Activated CD8-positive, alpha-beta T cell treated with anti-CD3 and anti-CD28 coated beads, Interleukin-2, amount 10 ng/mL, durations not matched to agents 7 days and 5 days (primary cell): ENCODE data around the gene SH2D1A. TPM values are rescaled to one million over a fixed set of nuclear protein-coding genes. Genes with fewer than 3 reads are reported as not detected.
A peak's percentile ranks its signal among the peaks of the same experiment; 100 is the strongest.
"Not testable (repeated sequence)": the region's sequence is repeated elsewhere in the genome, so short reads cannot be mapped to it uniquely, and the experiment has no call there.

Source experiments
- ATAC-seq: fragments of 150-1000 bp; cut with Tn5 transposase; one replicate; pipeline ENCODE4 v1.10.0; 2021; ENCODE audit warnings: moderate library complexity
- CTCF ChIA-PET: fragments of 350-600 bp; sonication (Branson Sonifier 250); formaldehyde crosslinking; loops from one replicate; lab custom pipeline; 2021; ENCODE audit warnings: antibody characterized with exemption; lab: Charles Lee
- POLR2A ChIA-PET: fragments of 350-600 bp; sonication (Branson Sonifier 250); formaldehyde crosslinking; loops from one replicate; lab custom pipeline; 2021; ENCODE audit warnings: antibody characterized with exemption; lab: Charles Lee
- DNase-seq: peaks from one replicate; pipeline ENCODE4 v3.0.0-alpha.2; 2020
- H3K27ac Mint-ChIP-seq: one replicate; pipeline ENCODE4 v1.8.0; 2021; ENCODE audit warnings: mild to moderate bottlenecking, mixed read lengths
- H3K27me3 Mint-ChIP-seq: one replicate; pipeline ENCODE4 v1.8.0; 2021; ENCODE audit warnings: low read depth, mixed read lengths
- H3K36me3 Mint-ChIP-seq: one replicate; pipeline ENCODE4 v1.8.0; 2021; ENCODE audit warnings: low read depth, mixed read lengths
- H3K4me1 Mint-ChIP-seq: one replicate; pipeline ENCODE4 v1.8.0; 2021; ENCODE audit warnings: low read depth, mixed read lengths
- H3K4me3 Mint-ChIP-seq: one replicate; pipeline ENCODE4 v1.8.0; 2021; ENCODE audit warnings: mild to moderate bottlenecking, mixed read lengths
- H3K9me3 Mint-ChIP-seq: one replicate; pipeline ENCODE4 v1.8.0; 2022; ENCODE audit warnings: mixed read lengths; ENCODE audit not compliant: insufficient read depth
- total RNA-seq, 2 experiments: library from RNA; stranded (reverse); gene quantifications; one replicate each; pipeline ENCODE4 v1.2.3, GENCODE V29; 2021

Gene SH2D1A
- 10 to 100 TPM; 42.0 to 42.1 TPM for total RNA-seq

DNA sequence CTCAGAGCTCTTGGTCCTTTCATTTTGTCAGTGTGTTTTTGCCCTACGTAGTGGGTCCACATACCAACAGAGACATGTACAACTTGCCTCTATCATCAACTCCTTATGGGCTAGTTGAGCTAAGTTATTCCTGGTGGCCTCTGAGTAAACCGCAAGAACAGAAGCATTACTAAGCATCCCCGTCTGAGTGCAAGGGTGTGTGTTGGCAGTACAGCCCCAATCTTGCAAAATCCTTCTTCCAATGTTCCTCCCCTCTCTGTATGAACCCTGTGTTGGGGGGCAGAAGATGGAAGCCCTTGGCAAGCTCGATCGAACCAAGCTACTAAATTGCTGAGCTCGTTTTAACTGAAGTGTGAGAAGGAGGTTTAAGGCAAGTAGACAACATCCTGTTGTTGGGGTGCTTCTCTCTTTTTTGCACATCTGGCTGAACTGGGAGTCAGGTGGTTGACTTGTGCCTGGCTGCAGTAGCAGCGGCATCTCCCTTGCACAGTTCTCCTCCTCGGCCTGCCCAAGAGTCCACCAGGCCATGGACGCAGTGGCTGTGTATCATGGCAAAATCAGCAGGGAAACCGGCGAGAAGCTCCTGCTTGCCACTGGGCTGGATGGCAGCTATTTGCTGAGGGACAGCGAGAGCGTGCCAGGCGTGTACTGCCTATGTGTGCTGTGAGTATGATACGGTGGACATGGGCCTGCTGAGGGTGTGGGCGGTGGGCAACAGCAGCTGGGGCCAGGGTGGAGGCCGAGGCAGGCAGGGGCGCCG is at the start of gene SH2D1A:
Gene SH2D1A, plus strand, starts transcription at position 447 of the 760 bp plus-strand sequence. Its CDS starts 80 bp downstream, at position 527.
- H3K4me1 Mint-ChIP-seq: peaks cover 48% of the 10 kb centered on the region
- ATAC-seq: peak; percentile 52

DNA sequence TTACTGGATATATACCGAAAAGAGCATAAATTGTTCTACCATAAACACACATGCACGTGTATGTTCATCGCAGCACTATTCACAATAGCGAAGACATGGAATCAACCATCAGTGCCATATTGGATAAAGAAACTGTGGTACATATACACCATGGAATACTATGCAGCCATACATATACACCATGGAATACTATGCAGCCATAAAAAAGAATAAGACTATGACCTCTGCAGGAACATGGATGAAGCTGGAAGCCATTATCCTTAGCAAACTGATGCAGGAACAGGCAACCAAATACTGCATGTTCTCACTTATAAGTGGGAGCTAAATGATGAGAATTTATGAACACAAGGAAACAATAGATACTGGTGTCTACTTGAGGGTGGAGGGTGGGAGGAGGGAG is 47.0 kb upstream of the SH2D1A start:
- CTCF ChIA-PET: not testable (repeated sequence)

More for the DNA sequence above, at the start of gene SH2D1A:
- ChIA-PET CTCF (interaction anchor here (0.8 to 1.8 kb wide), 8 partner anchors 8 to 137 kb away, joined by 3 to 5 read pairs (median 4); no protein-coding TSS in a partner anchor), POLR2A (interaction anchor here (0.6 to 4.0 kb wide), 17 partner anchors 8 to 384 kb away, joined by 3 to 22 read pairs (median 3); no protein-coding TSS in a partner anchor)
- Mint-ChIP-seq H3K27ac (peak within 1 kb of the TSS; percentile 96), H3K36me3 (peaks cover 8% of the 10 kb centered on the region), H3K4me3 (peak within 1 kb of the TSS; percentile 81), H3K9me3 (no peaks in the 10 kb centered on the region), H3K27me3 (no peaks in the 10 kb centered on the region)
- peak; percentile 54 for DNase-seq

GRCh38 chrX:124300405-124300804 is 46.0 kb upstream of the SH2D1A start:
- no peak for ATAC-seq
- Mint-ChIP-seq H3K27me3 (no peaks in the 10 kb centered on the region), H3K4me3 (peak overlapping the region; percentile 48), H3K9me3 (peaks cover 4% of the 10 kb centered on the region), H3K4me1 (peaks cover 14% of the 10 kb centered on the region), H3K27ac (peak overlapping the region; percentile 39), H3K36me3 (peaks cover 7% of the 10 kb centered on the region)
- ChIA-PET POLR2A (no interaction called here), CTCF (no interaction called here)
- no peak for DNase-seq

More for the DNA sequence above, 47.0 kb upstream of the SH2D1A start:
- POLR2A ChIA-PET, H3K27ac Mint-ChIP-seq, DNase-seq, ATAC-seq, H3K9me3 Mint-ChIP-seq, H3K4me3 Mint-ChIP-seq, H3K36me3 Mint-ChIP-seq, H3K27me3 Mint-ChIP-seq: not testable (repeated sequence)
- peaks cover 14% of the 10 kb centered on the region for H3K4me1 Mint-ChIP-seq

GRCh38 chrX:124307253-124307907 is 39.0 kb upstream of the SH2D1A start:
- DNase-seq (no peak), ATAC-seq (no peak)
- H3K4me3 Mint-ChIP-seq: no peak overlapping the region
- H3K4me1 Mint-ChIP-seq: peaks cover 3% of the 10 kb centered on the region
- ChIA-PET POLR2A (interaction anchor here (0.7 kb wide), 1 partner anchor 30 kb away, joined by 3 read pairs; no protein-coding TSS in a partner anchor), CTCF (interaction anchor here (0.6 kb wide), 1 partner anchor 46 kb away, joined by 3 read pairs; no protein-coding TSS in a partner anchor)
- no peaks in the 10 kb centered on the region for H3K27me3 Mint-ChIP-seq
- peaks cover 13% of the 10 kb centered on the region for H3K36me3 Mint-ChIP-seq
- H3K27ac Mint-ChIP-seq: no peak overlapping the region
- peaks cover 4% of the 10 kb centered on the region for H3K9me3 Mint-ChIP-seq

- ChIA-PET CTCF (no interaction called here), POLR2A (no interaction called here)
- H3K36me3 Mint-ChIP-seq: peaks cover 2% of the 10 kb centered on the region
- peaks cover 5% of the 10 kb centered on the region for H3K4me1 Mint-ChIP-seq
- DNase-seq (no peak), ATAC-seq (no peak)
- no peak overlapping the region for H3K4me3 Mint-ChIP-seq
- no peak overlapping the region for H3K27ac Mint-ChIP-seq
- H3K9me3 Mint-ChIP-seq: no peaks in the 10 kb centered on the region
- H3K27me3 Mint-ChIP-seq: no peaks in the 10 kb centered on the region
Observed at GRCh38 chrX:124325732-124326131, 20.6 kb upstream of the SH2D1A start.

GRCh38 chrX:124328765-124329164 is 17.6 kb upstream of the SH2D1A start:
- no peak overlapping the region for H3K27ac Mint-ChIP-seq
- no peaks in the 10 kb centered on the region for H3K36me3 Mint-ChIP-seq
- no peak for ATAC-seq
- no peak for DNase-seq
- ChIA-PET POLR2A (interaction anchor here (0.9 kb wide), 1 partner anchor 17 kb away, joined by 4 read pairs; the partner anchor contains the start of gene SH2D1A), CTCF (no interaction called here)
- no peak overlapping the region for H3K4me3 Mint-ChIP-seq
- no peaks in the 10 kb centered on the region for H3K9me3 Mint-ChIP-seq
- no peaks in the 10 kb centered on the region for H3K27me3 Mint-ChIP-seq
- H3K4me1 Mint-ChIP-seq: peaks cover 13% of the 10 kb centered on the region

DNA sequence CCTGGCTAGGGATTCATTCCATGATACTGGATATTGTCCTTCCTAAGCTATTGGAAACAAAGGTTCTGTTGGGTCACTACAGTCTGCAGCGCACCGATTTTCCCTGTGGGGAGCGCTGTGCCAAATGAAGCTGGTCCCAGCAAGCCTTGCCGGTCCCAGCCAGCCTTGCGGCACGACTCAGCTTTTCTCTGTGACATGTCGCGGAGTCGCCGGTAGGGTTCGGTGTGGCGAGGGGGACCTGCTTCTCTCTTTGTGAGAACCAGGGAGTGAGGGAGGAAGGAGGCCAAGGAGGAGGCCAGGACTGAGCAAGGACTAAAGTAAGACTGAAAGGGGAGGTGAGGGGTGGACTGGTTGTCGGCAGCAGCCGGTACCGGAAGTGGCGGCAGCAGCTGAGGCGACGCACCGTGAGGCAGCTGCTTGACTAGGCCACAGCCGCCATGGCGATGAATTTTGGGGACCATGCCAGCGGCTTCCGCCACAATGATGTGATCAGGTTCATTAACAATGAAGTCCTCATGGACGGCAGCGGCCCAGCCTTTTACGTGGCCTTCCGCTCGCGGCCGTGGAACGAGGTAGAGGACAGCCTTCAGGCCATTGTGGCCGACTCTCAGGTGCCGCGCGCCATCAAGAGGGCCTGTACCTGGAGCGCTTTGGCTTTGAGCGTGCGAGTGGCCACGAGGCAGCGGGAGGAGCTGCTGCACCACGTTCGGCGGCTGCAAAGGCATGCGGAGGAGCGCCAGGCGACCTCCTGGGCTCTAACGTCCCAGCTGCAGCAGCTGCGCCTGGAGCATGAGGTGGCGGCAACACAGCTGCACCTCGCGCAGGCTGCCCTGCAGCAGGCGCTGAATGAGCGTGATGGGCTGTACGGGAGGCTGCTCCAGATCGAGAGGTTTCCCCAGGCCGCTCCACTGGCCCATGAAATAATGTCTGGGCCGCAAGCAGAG is 13.6 kb upstream of the SH2D1A start, which contains the start of gene TEX13D:
Gene TEX13D, plus strand, starts transcription at position 180 of the 944 bp plus-strand sequence. Its CDS starts 258 bp downstream, at position 438.
- ChIA-PET CTCF (no interaction called here), POLR2A (no interaction called here)
- Mint-ChIP-seq H3K4me1 (peaks cover 34% of the 10 kb centered on the region), H3K4me3 (no peak within 1 kb of the TSS), H3K27me3 (no peaks in the 10 kb centered on the region), H3K36me3 (no peaks in the 10 kb centered on the region), H3K9me3 (no peaks in the 10 kb centered on the region), H3K27ac (no peak within 1 kb of the TSS)
- no peak for DNase-seq
- ATAC-seq: no peak

- ATAC-seq (no peak), DNase-seq (no peak)
- ChIA-PET CTCF (no interaction called here), POLR2A (no interaction called here)
- no peaks in the 10 kb centered on the region for H3K9me3 Mint-ChIP-seq
- H3K4me3 Mint-ChIP-seq: no peak overlapping the region
- no peaks in the 10 kb centered on the region for H3K36me3 Mint-ChIP-seq
- H3K27me3 Mint-ChIP-seq: no peaks in the 10 kb centered on the region
- no peak overlapping the region for H3K27ac Mint-ChIP-seq
- peaks cover 39% of the 10 kb centered on the region for H3K4me1 Mint-ChIP-seq
Observed at GRCh38 chrX:124333862-124334261, 12.5 kb upstream of the SH2D1A start.

DNA sequence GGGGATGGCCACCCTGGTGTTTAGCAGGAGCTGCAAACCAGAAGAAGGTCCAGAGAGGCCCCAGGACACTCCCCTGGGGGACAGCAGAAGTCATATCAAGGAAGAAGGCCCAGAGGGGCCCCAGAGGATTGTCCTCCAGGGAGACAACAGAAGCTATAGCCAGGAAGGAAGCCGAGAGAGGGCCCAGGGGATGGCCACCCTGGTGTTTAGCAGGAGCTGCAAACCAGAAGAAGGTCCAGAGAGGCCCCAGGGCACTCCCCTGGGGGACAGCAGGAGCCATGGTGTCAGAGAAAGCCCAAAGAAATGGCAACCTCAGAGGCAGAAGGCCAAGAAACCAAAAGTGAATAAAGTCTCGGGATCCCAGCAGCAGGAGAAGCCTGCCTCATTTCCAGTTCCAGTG is 11.8 kb upstream of the SH2D1A start:
- H3K9me3 Mint-ChIP-seq, ATAC-seq, H3K4me3 Mint-ChIP-seq, H3K36me3 Mint-ChIP-seq, H3K27me3 Mint-ChIP-seq, H3K27ac Mint-ChIP-seq, CTCF ChIA-PET, DNase-seq, POLR2A ChIA-PET: not testable (repeated sequence)
- H3K4me1 Mint-ChIP-seq: peaks cover 45% of the 10 kb centered on the region

DNA sequence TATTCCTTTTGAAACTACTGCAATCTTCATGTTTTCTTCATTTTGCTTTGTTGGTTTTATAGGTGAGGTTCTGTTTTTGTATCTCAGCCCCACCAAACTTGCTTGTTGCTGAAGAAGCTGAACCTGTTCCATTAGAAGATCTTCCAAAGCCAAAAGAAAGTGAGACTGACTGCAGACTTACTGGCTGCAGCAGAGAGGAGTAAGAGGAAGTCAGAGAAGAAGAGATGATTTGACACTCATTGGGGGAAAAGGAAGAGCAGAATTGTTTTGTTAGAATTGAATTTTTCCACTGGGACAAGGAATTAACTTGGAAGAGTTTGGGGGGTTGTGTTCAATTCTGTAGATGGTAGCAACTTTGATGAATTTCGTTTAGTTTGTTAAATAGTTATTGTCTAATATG is 10.8 kb upstream of the SH2D1A start:
- Mint-ChIP-seq H3K27me3 (no peaks in the 10 kb centered on the region), H3K4me3 (no peak overlapping the region), H3K27ac (peak overlapping the region; percentile 3), H3K4me1 (peaks cover 48% of the 10 kb centered on the region), H3K9me3 (no peaks in the 10 kb centered on the region), H3K36me3 (no peaks in the 10 kb centered on the region)
- DNase-seq (no peak), ATAC-seq (no peak)
- ChIA-PET POLR2A (no interaction called here), CTCF (interaction anchor here (1.3 kb wide), 1 partner anchor 10 kb away, joined by 4 read pairs; the partner anchor contains the start of gene SH2D1A)

DNA sequence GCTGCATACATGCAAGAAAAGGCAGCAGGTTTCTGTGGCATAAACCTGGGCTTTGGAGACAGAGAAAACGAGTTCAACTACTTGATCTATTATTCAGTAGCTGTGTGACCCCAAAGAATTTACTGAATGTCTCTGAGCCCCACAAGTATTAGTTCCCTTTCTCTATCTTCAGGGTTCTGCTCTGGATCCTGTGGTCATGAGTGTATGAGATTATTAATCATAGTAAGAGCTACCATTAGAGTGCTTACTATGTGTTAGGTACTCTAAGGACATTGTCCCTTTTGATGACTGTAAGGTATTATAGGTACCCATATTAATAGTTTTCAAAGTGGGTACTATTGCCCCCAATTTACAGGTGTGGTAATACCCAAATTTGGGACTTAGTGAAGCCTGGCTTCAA is 8.4 kb upstream of the SH2D1A start:
- no peak overlapping the region for H3K27ac Mint-ChIP-seq
- ChIA-PET POLR2A (interaction anchor here (0.6 to 1.7 kb wide), 3 partner anchors 10 to 31 kb away, joined by 3 to 8 read pairs (median 3); no protein-coding TSS in a partner anchor), CTCF (no interaction called here)
- no peaks in the 10 kb centered on the region for H3K36me3 Mint-ChIP-seq
- ATAC-seq (no peak), DNase-seq (no peak)
- H3K4me1 Mint-ChIP-seq: peaks cover 62% of the 10 kb centered on the region
- H3K27me3 Mint-ChIP-seq: no peaks in the 10 kb centered on the region
- H3K9me3 Mint-ChIP-seq: no peaks in the 10 kb centered on the region
- no peak overlapping the region for H3K4me3 Mint-ChIP-seq
